Upper lobe of left lung (tissue), 6 donors: ENCODE data around the gene LBH. TPM values are rescaled to one million over a fixed set of nuclear protein-coding genes. Genes with fewer than 3 reads are reported as not detected.

ENCODE experiments used
- ATAC-seq, 2 donors: fragments of 200-7000 bp; cut with Tn5 transposase; one replicate each; pipeline ENCODE4 v1.9.1; 2022; ENCODE audit warnings: mild to moderate bottlenecking in 2 of 2, moderate library complexity in 2 of 2; ENCODE audit not compliant: low FRiP score in 2 of 2
- DNase-seq, 2 donors: peaks; one replicate each; pipeline ENCODE4 v3.0.0-alpha.2; 2019 to 2020
- H3K27ac ChIP-seq, 4 donors: fragments of 200-600 bp; sonication (generic); one replicate each; pipeline ENCODE4 v1.5.1; 2016 to 2019
- H3K27me3 ChIP-seq, 4 donors: fragments of 200-600 bp; sonication (generic); one replicate each; pipeline ENCODE4 v1.5.1; 2017 to 2019
- H3K36me3 ChIP-seq, 4 donors: fragments of 200-600 bp; sonication (generic); one replicate each; pipeline ENCODE4 v1.5.1; 2016 to 2019
- H3K4me1 ChIP-seq, 4 donors: fragments of 200-600 bp; sonication (generic); one replicate each; pipeline ENCODE4 v1.5.1; 2018 to 2019
- H3K4me3 ChIP-seq, 4 donors: fragments of 200-600 bp; sonication (generic); one replicate each; pipeline ENCODE4 v1.5.1; 2017 to 2019; ENCODE audit warnings: mild to moderate bottlenecking in 2 of 4, moderate library complexity in 1 of 4
- H3K9me3 ChIP-seq, 4 donors: fragments of 200-600 bp; sonication (generic); one replicate each; pipeline ENCODE4 v1.5.1; 2018 to 2019
- EP300 ChIP-seq, 4 donors: sonication (generic); formaldehyde crosslinking; IDR thresholded peaks; one replicate each; pipeline ENCODE4 v1.5.1; 2017; ENCODE audit warnings: antibody characterized with exemption in 4 of 4, control low read depth in 2 of 4
- POLR2A ChIP-seq, 4 donors: fragments of 450-650 bp; IDR thresholded peaks; one replicate each; pipeline ENCODE4 v1.5.1; 2016 to 2017; ENCODE audit warnings: antibody characterized with exemption in 4 of 4, mild to moderate bottlenecking in 2 of 4
- POLR2AphosphoS5 ChIP-seq, 2 donors: sonication (generic); formaldehyde crosslinking; IDR thresholded peaks; one replicate each; pipeline ENCODE4 v1.5.1; 2017; ENCODE audit warnings: antibody characterized with exemption in 2 of 2
- WGBS, 2 donors: methylation state at CpG; one replicate each; pipeline ENCODE4 v1.1.5; 2017 to 2018; 5-methylcytosine and 5-hydroxymethylcytosine counted together
- total RNA-seq, 6 donors: library from RNA; depleted of rRNA in 4 of 6; stranded (reverse); fragments of >200 nt in 4 of 6; gene quantifications; one replicate each; pipeline versions ENCODE4 v1.1.0 to v1.2.1, GENCODE V29; 2016 to 2021
- TF ChIP-seq, protein P1 (sequence below), 6 experiments: fragments of 450-650 bp in 4 of 6; fragments of 200-600 bp in 2 of 6; sonication (generic) in 2 of 6; IDR thresholded peaks; one replicate each; pipeline ENCODE4 v1.5.1; 2016 to 2019; ENCODE audit warnings: antibody characterized with exemption in 6 of 6
- donor health status: DM: no; HTN: no; CAD: no; lungs with moderate emphysema.
- donor health status: DM: no; HTN: yes; CAD: no; lungs with severe emphysema.

Gene LBH
- total RNA-seq, 6 donors from 2014 or later: 45.6 to 270 (median 154) TPM

- TF ChIP-seq POLR2A (IDR thresholded peaks at IDR 0.05) (no peak), POLR2AphosphoS5 (IDR thresholded peaks at IDR 0.05) (no peak), EP300 (IDR thresholded peaks at IDR 0.05) (no peak)
- TF ChIP-seq, protein P1, sequence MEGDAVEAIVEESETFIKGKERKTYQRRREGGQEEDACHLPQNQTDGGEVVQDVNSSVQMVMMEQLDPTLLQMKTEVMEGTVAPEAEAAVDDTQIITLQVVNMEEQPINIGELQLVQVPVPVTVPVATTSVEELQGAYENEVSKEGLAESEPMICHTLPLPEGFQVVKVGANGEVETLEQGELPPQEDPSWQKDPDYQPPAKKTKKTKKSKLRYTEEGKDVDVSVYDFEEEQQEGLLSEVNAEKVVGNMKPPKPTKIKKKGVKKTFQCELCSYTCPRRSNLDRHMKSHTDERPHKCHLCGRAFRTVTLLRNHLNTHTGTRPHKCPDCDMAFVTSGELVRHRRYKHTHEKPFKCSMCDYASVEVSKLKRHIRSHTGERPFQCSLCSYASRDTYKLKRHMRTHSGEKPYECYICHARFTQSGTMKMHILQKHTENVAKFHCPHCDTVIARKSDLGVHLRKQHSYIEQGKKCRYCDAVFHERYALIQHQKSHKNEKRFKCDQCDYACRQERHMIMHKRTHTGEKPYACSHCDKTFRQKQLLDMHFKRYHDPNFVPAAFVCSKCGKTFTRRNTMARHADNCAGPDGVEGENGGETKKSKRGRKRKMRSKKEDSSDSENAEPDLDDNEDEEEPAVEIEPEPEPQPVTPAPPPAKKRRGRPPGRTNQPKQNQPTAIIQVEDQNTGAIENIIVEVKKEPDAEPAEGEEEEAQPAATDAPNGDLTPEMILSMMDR (IDR thresholded peaks at IDR 0.05): no peak
- Histone ChIP-seq H3K27me3 (no peaks in the 10 kb centered on the region), H3K9me3 (no peaks in the 10 kb centered on the region), H3K4me1 (peaks cover 15 to 23% (median 18%) of the 10 kb centered on the region in 4 donors), H3K4me3 (no peak overlapping the region), H3K27ac (no peak overlapping the region), H3K36me3 (no peaks in the 10 kb centered on the region)
- ATAC-seq (no peak), DNase-seq (no peak)
- 63 to 91% methylated on average over 2 of the region's 2 CpGs for WGBS, 2 donors
Measured at GRCh38 chr2:30222031-30222430, 9.3 kb upstream of the LBH start.

DNA sequence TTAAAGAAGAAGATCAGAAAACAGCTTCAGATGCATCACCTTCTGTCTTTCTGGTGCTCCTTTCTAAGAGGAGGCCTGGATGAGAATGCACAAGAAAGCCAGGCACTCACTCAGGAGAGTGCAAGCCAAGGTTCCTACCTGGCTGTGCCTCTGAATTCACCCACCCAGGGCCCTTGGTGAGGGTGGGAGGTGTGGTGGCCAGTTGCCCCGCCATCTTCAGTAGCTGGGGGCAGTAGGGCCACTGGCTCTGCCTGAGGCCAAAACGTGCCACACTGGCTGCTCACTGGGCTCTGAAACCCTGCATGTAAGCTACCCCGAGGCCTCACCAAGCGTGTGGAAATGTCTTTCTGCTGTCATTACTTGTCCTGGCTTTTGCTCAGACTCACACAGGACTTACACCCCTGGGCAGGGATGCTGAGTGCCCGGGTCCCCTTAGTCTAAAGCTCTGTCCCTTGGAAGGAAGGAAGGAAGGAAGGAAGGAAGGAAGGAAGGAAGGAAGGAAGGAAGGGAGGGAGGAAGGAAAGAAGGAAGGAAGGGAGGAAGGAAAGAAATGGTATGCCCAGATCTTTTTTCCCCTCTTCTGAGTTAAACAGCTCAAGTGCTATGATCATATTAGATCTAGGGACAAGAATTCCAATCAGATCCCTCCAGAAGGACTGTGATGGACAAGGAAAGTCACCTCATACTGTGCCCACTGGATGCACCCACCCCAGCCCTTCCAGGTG, 8.5 kb upstream of the LBH start:
- 93% methylated on average over 5 of the region's 5 CpGs for WGBS, 2 donors
- Histone ChIP-seq H3K4me3 (no peak overlapping the region), H3K4me1 (peaks cover 15 to 23% (median 18%) of the 10 kb centered on the region in 4 donors), H3K36me3 (no peaks in the 10 kb centered on the region), H3K27ac (peak overlapping the region in 3 of 4 donors; percentile 5 to 24 (median 22)), H3K9me3 (no peaks in the 10 kb centered on the region), H3K27me3 (no peaks in the 10 kb centered on the region)
- no peak for ATAC-seq
- DNase-seq: no peak
- TF ChIP-seq POLR2A (IDR thresholded peaks at IDR 0.05) (no peak), POLR2AphosphoS5 (IDR thresholded peaks at IDR 0.05) (no peak), EP300 (IDR thresholded peaks at IDR 0.05) (no peak)
- TF ChIP-seq, protein P1 (IDR thresholded peaks at IDR 0.05): no peak

DNA sequence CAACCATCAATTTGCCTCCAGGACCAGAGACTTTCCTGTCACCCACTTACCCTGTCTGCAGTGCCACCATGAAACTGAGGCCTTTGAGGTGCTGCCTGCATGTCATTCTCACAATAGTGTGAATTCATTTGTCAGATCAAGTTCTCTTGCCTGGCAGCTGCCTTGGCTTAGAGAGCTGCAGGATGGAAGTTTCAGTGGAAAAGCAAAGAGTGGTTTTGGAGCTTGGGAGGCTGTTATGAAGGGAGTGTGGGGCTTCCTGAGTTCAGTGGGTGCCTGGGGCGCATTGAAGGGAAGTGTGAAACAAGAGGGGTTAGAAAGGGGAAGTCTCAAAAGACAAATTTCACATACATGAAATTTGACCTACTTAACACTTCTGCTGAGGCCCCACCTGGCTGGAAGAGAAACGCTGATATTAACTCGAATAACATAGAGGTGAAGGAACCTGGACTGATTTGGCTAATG, 7.9 kb upstream of the LBH start:
- ATAC-seq: no peak
- Histone ChIP-seq H3K27ac (peak overlapping the region in 3 of 4 donors; percentile 5 to 32 (median 22)), H3K4me3 (no peak overlapping the region), H3K9me3 (no peaks in the 10 kb centered on the region), H3K36me3 (no peaks in the 10 kb centered on the region), H3K4me1 (peaks cover 15 to 23% (median 18%) of the 10 kb centered on the region in 4 donors), H3K27me3 (no peaks in the 10 kb centered on the region)
- no peak for TF ChIP-seq POLR2AphosphoS5 (IDR thresholded peaks at IDR 0.05)
- no peak for TF ChIP-seq EP300 (IDR thresholded peaks at IDR 0.05)
- TF ChIP-seq, protein P1 (IDR thresholded peaks at IDR 0.05): no peak
- no peak for TF ChIP-seq POLR2A (IDR thresholded peaks at IDR 0.05)
- DNase-seq: no peak
- 70 to 72% methylated on average over 3 of the region's 3 CpGs for WGBS, 2 donors

GRCh38 chr2:30224151-30224550, 7.2 kb upstream of the LBH start:
- peaks cover 15 to 23% (median 18%) of the 10 kb centered on the region in 4 donors for H3K4me1 ChIP-seq
- no peak for ATAC-seq
- no peak overlapping the region for H3K4me3 ChIP-seq
- DNase-seq: no peak
- H3K27ac ChIP-seq: peak overlapping the region in 3 of 4 donors; percentile 22 to 40 (median 32)
- no peaks in the 10 kb centered on the region for H3K9me3 ChIP-seq
- H3K27me3 ChIP-seq: no peaks in the 10 kb centered on the region
- TF ChIP-seq POLR2AphosphoS5 (IDR thresholded peaks at IDR 0.05) (no peak), POLR2A (IDR thresholded peaks at IDR 0.05) (no peak)
- no peaks in the 10 kb centered on the region for H3K36me3 ChIP-seq

- peaks cover 15 to 23% (median 18%) of the 10 kb centered on the region in 4 donors for H3K4me1 ChIP-seq
- ATAC-seq: peak; percentile 52 to 74
- H3K27me3 ChIP-seq: no peaks in the 10 kb centered on the region
- H3K27ac ChIP-seq: peak overlapping the region; percentile 74 to 90 (median 78)
- 12 to 15% methylated on average over 7 to 8 of the region's 8 CpGs for WGBS, 2 donors
- DNase-seq: no peak
- TF ChIP-seq EP300 (IDR thresholded peaks at IDR 0.05): no peak
- peak in 1 of 2 donors; percentile 21 for TF ChIP-seq POLR2AphosphoS5 (IDR thresholded peaks at IDR 0.05)
- TF ChIP-seq, protein P1 (IDR thresholded peaks at IDR 0.05): peak in 1 of 6 experiments; percentile 11
- no peak for TF ChIP-seq POLR2A (IDR thresholded peaks at IDR 0.05)
- peak overlapping the region in 3 of 4 donors; percentile 15 to 40 (median 35) for H3K4me3 ChIP-seq
- no peaks in the 10 kb centered on the region for H3K36me3 ChIP-seq
- H3K9me3 ChIP-seq: no peaks in the 10 kb centered on the region
Measured at GRCh38 chr2:30225131-30225762, 6.1 kb upstream of the LBH start.
